ENCODE results near the gene BTN1A1. TPM values are rescaled to one million over a fixed set of nuclear protein-coding genes. Genes with fewer than 3 reads are reported as not detected.

Gene BTN1A1
- total and polyA plus RNA-seq, 10 of the 15 experiments (the other 5 are each of a cell fraction or from before 2014, with no cell fraction given) = 0.05 to 2.2 (median 0.87) TPM

- TF ChIP-seq RELB (IDR thresholded peaks at IDR 0.05; ENCODE audit: low read depth) (no peak), FOS (IDR thresholded peaks at IDR 0.05; ENCODE audit: borderline replicate concordance, extremely low read depth, insufficient read length) (no peak), ZNF207 (IDR thresholded peaks at IDR 0.05; ENCODE audit: borderline replicate concordance) (no peak), FOXK2 (IDR thresholded peaks at IDR 0.05) (no peak), DPF2 (IDR thresholded peaks at IDR 0.05) (no peak), NR2F1 (conservative IDR thresholded peaks at IDR 0.05) (no peak)
These were observed 56.4 kb downstream of the BTN1A1 start (continued) for GRCh38 chr6:26556263-26557070.

Small RNA genes within 50 kb of the gene (small RNA-seq; reads per million reads assigned to genes)
- not detected for gene RNU6-502P

Other genes starting within 250 kb of the BTN1A1 start
Only the 7 nearest of the 8 such genes appear.
- 17.2 and 17.3 TPM in 2 replicates for gene BTN3A2, start 135.1 kb upstream of the BTN1A1 start, total RNA-seq (2014; rRNA removed)
- gene BTN3A2, start 135.1 kb upstream of the BTN1A1 start, total RNA-seq (2014; rRNA removed; fragmentation: Illumina TruSeq; extraction: Trizol) = 19.5 and 20.9 TPM in 2 replicates
- 26.1 and 27.8 TPM in 2 replicates for gene BTN3A2, start 135.1 kb upstream of the BTN1A1 start, total RNA-seq (2021)
- 74.7 and 80.5 TPM in 2 replicates for gene BTN3A2, start 135.1 kb upstream of the BTN1A1 start, polyA plus RNA-seq (2011; rRNA removed)
- 25.1 and 25.2 TPM in 2 replicates for gene BTN3A2, start 135.1 kb upstream of the BTN1A1 start, polyA plus RNA-seq (2014; fragmentation: Illumina TruSeq; extraction: Trizol)
- 10 to 100 TPM; 15.9 to 22.2 TPM for gene BTN3A2, start 135.1 kb upstream of the BTN1A1 start, polyA plus RNA-seq (2014; fragmentation: Nextera tagmentation; extraction: Ambion mirVana)
- 19.5 and 19.6 TPM in 2 replicates for gene BTN3A2, start 135.1 kb upstream of the BTN1A1 start, polyA plus RNA-seq (2014; rRNA removed)
- 10 to 100 TPM; 13.6 to 14.7 TPM for gene BTN3A2, start 135.1 kb upstream of the BTN1A1 start, polyA plus RNA-seq (2016; fragmentation: Nextera tagmentation; extraction: Ambion mirVana)
- gene BTN2A2, start 117.2 kb upstream of the BTN1A1 start, total RNA-seq (2014; rRNA removed) = 24.7 and 28.3 TPM in 2 replicates
- 26.3 and 27.5 TPM in 2 replicates for gene BTN2A2, start 117.2 kb upstream of the BTN1A1 start, total RNA-seq (2014; rRNA removed; fragmentation: Illumina TruSeq; extraction: Trizol)
- gene BTN2A2, start 117.2 kb upstream of the BTN1A1 start, total RNA-seq (2021) = 28.5 and 32.7 TPM in 2 replicates
- gene BTN2A2, start 117.2 kb upstream of the BTN1A1 start, polyA plus RNA-seq (2011; rRNA removed) = 70.8 and 76.4 TPM in 2 replicates
- 29.8 and 31.7 TPM in 2 replicates for gene BTN2A2, start 117.2 kb upstream of the BTN1A1 start, polyA plus RNA-seq (2014; fragmentation: Illumina TruSeq; extraction: Trizol)
- gene BTN2A2, start 117.2 kb upstream of the BTN1A1 start, polyA plus RNA-seq (2014; fragmentation: Nextera tagmentation; extraction: Ambion mirVana) = 10 to 100 TPM; 14.7 to 30.9 TPM
- gene BTN2A2, start 117.2 kb upstream of the BTN1A1 start, polyA plus RNA-seq (2014; rRNA removed) = 25.9 and 29.4 TPM in 2 replicates
- gene BTN2A2, start 117.2 kb upstream of the BTN1A1 start, polyA plus RNA-seq (2016; fragmentation: Nextera tagmentation; extraction: Ambion mirVana) = 10 to 100 TPM; 16.3 to 16.7 TPM
- gene BTN3A1, start 98.0 kb upstream of the BTN1A1 start, total RNA-seq (2014; rRNA removed) = 16.4 and 21.0 TPM in 2 replicates
- 15.7 and 19.1 TPM in 2 replicates for gene BTN3A1, start 98.0 kb upstream of the BTN1A1 start, total RNA-seq (2014; rRNA removed; fragmentation: Illumina TruSeq; extraction: Trizol)
- 17.6 and 19.5 TPM in 2 replicates for gene BTN3A1, start 98.0 kb upstream of the BTN1A1 start, total RNA-seq (2021)
- 60.1 and 64.3 TPM in 2 replicates for gene BTN3A1, start 98.0 kb upstream of the BTN1A1 start, polyA plus RNA-seq (2011; rRNA removed)
- gene BTN3A1, start 98.0 kb upstream of the BTN1A1 start, polyA plus RNA-seq (2014; fragmentation: Illumina TruSeq; extraction: Trizol) = 22.8 and 26.7 TPM in 2 replicates
- gene BTN3A1, start 98.0 kb upstream of the BTN1A1 start, polyA plus RNA-seq (2014; fragmentation: Nextera tagmentation; extraction: Ambion mirVana) = 1 to 10 TPM; 5.6 TPM
- gene BTN3A1, start 98.0 kb upstream of the BTN1A1 start, polyA plus RNA-seq (2014; rRNA removed) = 18.0 and 22.4 TPM in 2 replicates
- gene BTN3A1, start 98.0 kb upstream of the BTN1A1 start, polyA plus RNA-seq (2016; fragmentation: Nextera tagmentation; extraction: Ambion mirVana) = 10 to 100 TPM in 1 of 2 experiments, 1 to 10 TPM in 1; 9.8 to 10.5 TPM
- gene BTN3A3, start 59.8 kb upstream of the BTN1A1 start, total RNA-seq (2014; rRNA removed) = 14.2 and 15.1 TPM in 2 replicates
- gene BTN3A3, start 59.8 kb upstream of the BTN1A1 start, total RNA-seq (2014; rRNA removed; fragmentation: Illumina TruSeq; extraction: Trizol) = 12.7 and 13.5 TPM in 2 replicates
- gene BTN3A3, start 59.8 kb upstream of the BTN1A1 start, total RNA-seq (2021) = 15.2 and 15.7 TPM in 2 replicates
- 42.1 and 49.7 TPM in 2 replicates for gene BTN3A3, start 59.8 kb upstream of the BTN1A1 start, polyA plus RNA-seq (2011; rRNA removed)
- 20.8 and 27.3 TPM in 2 replicates for gene BTN3A3, start 59.8 kb upstream of the BTN1A1 start, polyA plus RNA-seq (2014; fragmentation: Illumina TruSeq; extraction: Trizol)
- 1 to 10 TPM; 5.8 to 8.4 TPM for gene BTN3A3, start 59.8 kb upstream of the BTN1A1 start, polyA plus RNA-seq (2014; fragmentation: Nextera tagmentation; extraction: Ambion mirVana)
- gene BTN3A3, start 59.8 kb upstream of the BTN1A1 start, polyA plus RNA-seq (2014; rRNA removed) = 15.7 and 16.3 TPM in 2 replicates
- gene BTN3A3, start 59.8 kb upstream of the BTN1A1 start, polyA plus RNA-seq (2016; fragmentation: Nextera tagmentation; extraction: Ambion mirVana) = 10 to 100 TPM in 1 of 2 experiments, 1 to 10 TPM in 1; 8.9 to 11.3 TPM
- 7.2 and 8.2 TPM in 2 replicates for gene BTN2A1, start 42.3 kb upstream of the BTN1A1 start, total RNA-seq (2014; rRNA removed)
- gene BTN2A1, start 42.3 kb upstream of the BTN1A1 start, total RNA-seq (2014; rRNA removed; fragmentation: Illumina TruSeq; extraction: Trizol) = 13.6 and 14.0 TPM in 2 replicates
- gene BTN2A1, start 42.3 kb upstream of the BTN1A1 start, total RNA-seq (2021) = 15.6 and 16.7 TPM in 2 replicates
- gene BTN2A1, start 42.3 kb upstream of the BTN1A1 start, polyA plus RNA-seq (2011; rRNA removed) = 25.5 and 28.0 TPM in 2 replicates
- 18.7 and 20.7 TPM in 2 replicates for gene BTN2A1, start 42.3 kb upstream of the BTN1A1 start, polyA plus RNA-seq (2014; fragmentation: Illumina TruSeq; extraction: Trizol)
- gene BTN2A1, start 42.3 kb upstream of the BTN1A1 start, polyA plus RNA-seq (2014; fragmentation: Nextera tagmentation; extraction: Ambion mirVana) = 10 to 100 TPM; 15.6 to 15.9 TPM
- 16.0 and 16.7 TPM in 2 replicates for gene BTN2A1, start 42.3 kb upstream of the BTN1A1 start, polyA plus RNA-seq (2014; rRNA removed)
- gene BTN2A1, start 42.3 kb upstream of the BTN1A1 start, polyA plus RNA-seq (2016; fragmentation: Nextera tagmentation; extraction: Ambion mirVana) = 10 to 100 TPM; 11.2 to 13.2 TPM
- 73.9 and 90.7 TPM in 2 replicates for gene HMGN4, start 38.1 kb downstream of the BTN1A1 start, total RNA-seq (2014; rRNA removed)
- 99.0 and 99.1 TPM in 2 replicates for gene HMGN4, start 38.1 kb downstream of the BTN1A1 start, total RNA-seq (2014; rRNA removed; fragmentation: Illumina TruSeq; extraction: Trizol)
- gene HMGN4, start 38.1 kb downstream of the BTN1A1 start, total RNA-seq (2021) = 64.2 and 67.2 TPM in 2 replicates
- 79.5 and 112 TPM in 2 replicates for gene HMGN4, start 38.1 kb downstream of the BTN1A1 start, polyA plus RNA-seq (2011; rRNA removed)
- gene HMGN4, start 38.1 kb downstream of the BTN1A1 start, polyA plus RNA-seq (2014; fragmentation: Illumina TruSeq; extraction: Trizol) = 87.4 and 98.8 TPM in 2 replicates
- 10 to 100 TPM; 26.7 to 31.2 TPM for gene HMGN4, start 38.1 kb downstream of the BTN1A1 start, polyA plus RNA-seq (2014; fragmentation: Nextera tagmentation; extraction: Ambion mirVana)
- 54.6 and 71.6 TPM in 2 replicates for gene HMGN4, start 38.1 kb downstream of the BTN1A1 start, polyA plus RNA-seq (2014; rRNA removed)
- gene HMGN4, start 38.1 kb downstream of the BTN1A1 start, polyA plus RNA-seq (2016; fragmentation: Nextera tagmentation; extraction: Ambion mirVana) = 10 to 100 TPM; 85.8 to 88.6 TPM
- gene ABT1, start 96.7 kb downstream of the BTN1A1 start, total RNA-seq (2014; rRNA removed) = 33.5 and 37.1 TPM in 2 replicates
- 19.4 and 21.5 TPM in 2 replicates for gene ABT1, start 96.7 kb downstream of the BTN1A1 start, total RNA-seq (2014; rRNA removed; fragmentation: Illumina TruSeq; extraction: Trizol)
- 27.3 and 27.5 TPM in 2 replicates for gene ABT1, start 96.7 kb downstream of the BTN1A1 start, total RNA-seq (2021)
- 22.5 and 29.1 TPM in 2 replicates for gene ABT1, start 96.7 kb downstream of the BTN1A1 start, polyA plus RNA-seq (2011; rRNA removed)
- gene ABT1, start 96.7 kb downstream of the BTN1A1 start, polyA plus RNA-seq (2014; fragmentation: Illumina TruSeq; extraction: Trizol) = 8.4 and 15.4 TPM in 2 replicates
- gene ABT1, start 96.7 kb downstream of the BTN1A1 start, polyA plus RNA-seq (2014; fragmentation: Nextera tagmentation; extraction: Ambion mirVana) = 10 to 100 TPM in 1 of 2 experiments, 1 to 10 TPM in 1; 8.4 to 11.3 TPM
- gene ABT1, start 96.7 kb downstream of the BTN1A1 start, polyA plus RNA-seq (2014; rRNA removed) = 35.7 and 36.9 TPM in 2 replicates
- 10 to 100 TPM; 42.5 to 43.5 TPM for gene ABT1, start 96.7 kb downstream of the BTN1A1 start, polyA plus RNA-seq (2016; fragmentation: Nextera tagmentation; extraction: Ambion mirVana)

Data from GM12878 (cell line).